ENCODE results near the gene EPHX1.

The EPHX1 gene

DNA sequence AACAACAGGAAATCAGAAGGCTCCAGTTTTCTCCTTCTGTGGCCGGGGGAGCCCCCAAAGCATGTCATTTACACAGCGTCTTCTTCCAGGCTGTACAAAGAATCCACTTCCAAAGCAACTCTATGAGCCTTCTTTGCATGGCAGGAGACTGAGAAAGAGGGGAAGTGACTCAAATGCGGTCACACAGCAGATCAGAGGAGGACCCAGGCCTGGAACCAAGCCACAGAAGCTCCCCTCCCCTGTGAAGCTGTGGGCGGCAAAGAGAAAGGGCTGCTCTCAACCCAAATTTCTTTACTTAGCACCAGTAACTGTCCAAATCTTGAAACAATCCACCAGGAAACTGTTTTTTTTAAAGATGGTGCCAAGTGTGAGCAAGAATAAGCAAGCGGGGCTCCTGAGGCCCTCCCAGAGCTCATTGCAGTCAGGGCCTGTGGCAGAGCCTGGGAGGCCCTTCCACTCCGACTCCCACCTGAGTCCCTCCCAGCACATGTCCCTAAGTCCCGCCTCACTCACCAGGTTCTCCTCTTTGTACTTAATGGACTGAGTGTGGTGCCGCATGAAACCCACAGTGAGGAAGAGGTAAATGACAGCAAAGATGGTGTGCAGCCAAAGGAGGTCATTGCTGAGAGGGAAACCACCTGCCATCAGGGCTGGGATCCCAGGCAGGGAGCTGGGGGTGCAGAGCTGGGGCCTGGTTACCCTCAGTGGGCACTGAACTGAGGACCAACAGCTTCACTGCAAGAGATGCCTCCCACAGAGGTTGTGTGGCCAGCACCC is 56.3 kb downstream of the EPHX1 start:
- DNase-seq, result no peak

DNA sequence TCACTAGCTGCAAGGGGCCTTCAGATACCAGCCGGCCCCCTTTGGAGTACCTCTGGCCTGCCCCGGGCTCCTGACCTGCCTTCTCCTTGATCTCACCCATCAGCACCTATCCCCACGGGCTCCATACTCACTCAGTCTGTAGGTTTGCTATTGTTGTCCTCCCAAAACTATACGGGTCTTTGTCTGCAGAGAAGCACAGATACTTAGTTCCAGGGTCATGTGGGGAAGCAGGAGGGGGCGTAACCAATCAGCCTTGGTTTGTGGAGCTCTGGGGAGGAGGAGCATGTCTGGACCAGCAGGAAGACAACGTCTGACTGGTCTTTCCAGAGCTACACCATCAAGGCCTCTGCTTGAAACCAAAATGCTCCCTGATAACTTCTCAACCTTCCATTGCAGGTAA is 57.1 kb downstream of the EPHX1 start:
- DNase-seq, result no peak

DNA sequence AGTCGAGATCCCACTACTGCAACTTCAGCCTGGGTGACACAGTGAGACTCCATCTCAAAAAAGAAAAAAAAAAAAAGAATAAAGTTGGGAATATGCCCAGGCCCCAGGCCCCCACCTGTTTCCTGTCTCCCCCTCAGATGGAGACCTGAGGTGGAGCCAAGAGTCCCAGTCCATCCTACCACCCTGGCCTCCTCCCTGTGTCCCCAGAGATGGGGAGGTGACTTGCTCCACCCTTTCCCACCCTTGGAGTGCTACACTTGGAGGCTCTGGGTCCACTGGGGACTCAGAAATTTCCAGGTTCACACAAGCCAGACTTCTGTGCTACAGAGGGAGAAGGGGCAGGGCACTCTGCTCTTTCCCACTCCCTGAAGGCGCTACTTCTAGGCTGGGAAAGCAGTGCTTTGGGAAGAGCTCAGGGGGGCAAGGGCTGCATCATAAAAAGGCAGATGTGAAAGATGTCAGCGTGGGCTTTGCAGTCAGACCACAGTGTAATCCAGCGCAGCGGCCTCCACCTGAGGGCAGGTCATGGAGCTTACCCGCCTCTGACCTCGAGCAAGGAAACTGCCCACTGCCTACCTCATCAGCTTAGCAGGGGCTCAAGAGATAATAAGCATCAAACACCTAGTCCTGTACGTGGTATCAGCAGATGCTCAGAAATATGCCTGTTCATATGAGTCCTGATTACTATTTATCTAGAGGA is 58.9 kb downstream of the EPHX1 start:
- DNase-seq, result no peak

DNA sequence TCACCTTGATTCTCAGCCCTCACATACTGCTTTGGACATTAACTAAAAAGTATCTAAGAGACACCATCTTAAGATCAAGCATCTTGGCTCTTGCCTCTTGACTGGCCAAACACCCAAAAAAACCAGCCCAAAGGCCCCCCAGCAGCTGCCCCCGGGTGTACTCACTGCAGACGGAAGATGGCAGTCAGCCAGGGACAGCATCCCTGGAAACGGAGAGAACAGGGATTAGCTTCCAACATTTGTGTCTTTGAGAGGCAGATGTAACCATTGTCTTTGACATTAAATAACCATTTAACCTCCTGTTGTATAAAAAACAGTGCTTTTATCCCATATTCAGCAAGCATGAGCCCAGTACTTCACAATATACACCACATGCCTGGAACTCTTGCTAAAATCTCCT is 61.0 kb downstream of the EPHX1 start:
- DNase-seq, result no peak

DNA sequence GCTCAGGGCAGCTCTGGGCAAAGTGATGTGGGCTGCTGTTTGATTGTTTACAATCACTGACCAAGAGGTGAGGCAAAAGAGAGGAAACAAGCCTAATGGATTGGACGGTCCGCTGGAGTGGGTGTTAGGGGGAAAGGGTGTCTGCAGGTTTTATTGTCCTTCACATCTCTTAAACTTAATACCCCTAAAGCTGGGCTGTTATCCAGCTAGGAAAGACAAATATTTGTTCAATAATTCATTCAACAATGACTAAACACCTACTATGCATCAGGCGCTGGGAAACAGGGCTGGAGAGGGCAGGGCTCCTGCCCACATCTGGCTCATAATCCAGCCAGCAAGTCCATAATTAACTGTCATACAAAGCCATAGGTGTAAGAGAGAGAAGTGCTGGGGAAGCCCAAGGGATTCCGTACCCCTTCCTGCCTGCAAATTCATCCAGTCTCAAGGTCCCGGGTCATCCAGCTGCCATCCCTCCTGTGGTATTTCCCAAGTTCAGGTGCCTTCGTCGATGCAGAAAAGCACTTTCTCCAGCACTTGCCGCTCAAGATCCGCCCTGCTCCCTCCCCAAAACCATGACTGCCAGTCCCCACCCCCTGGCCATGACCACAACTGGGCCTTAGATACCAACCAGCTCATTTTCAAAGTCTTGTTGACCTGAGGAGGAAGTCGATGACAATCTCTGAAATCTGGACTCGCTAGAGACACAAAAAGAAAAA is 61.6 kb downstream of the EPHX1 start:
- no peak for DNase-seq

DNA sequence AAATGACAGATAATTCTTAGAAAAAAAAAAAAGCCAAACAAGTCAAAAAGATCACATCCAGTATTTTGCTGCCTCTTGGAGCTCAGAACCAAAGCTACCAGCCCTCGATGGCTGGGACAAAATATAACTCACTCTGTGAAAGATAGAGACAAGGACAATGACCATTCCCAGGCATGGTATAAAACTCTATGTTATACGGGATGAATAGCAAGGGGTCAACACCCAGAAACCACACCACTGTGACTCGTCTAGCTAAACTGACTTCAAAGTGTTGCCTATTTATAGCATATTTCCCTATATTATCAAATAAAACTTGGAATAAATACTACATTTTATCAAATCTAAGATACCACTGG is 62.1 kb downstream of the EPHX1 start:
- DNase-seq, result no peak

DNA sequence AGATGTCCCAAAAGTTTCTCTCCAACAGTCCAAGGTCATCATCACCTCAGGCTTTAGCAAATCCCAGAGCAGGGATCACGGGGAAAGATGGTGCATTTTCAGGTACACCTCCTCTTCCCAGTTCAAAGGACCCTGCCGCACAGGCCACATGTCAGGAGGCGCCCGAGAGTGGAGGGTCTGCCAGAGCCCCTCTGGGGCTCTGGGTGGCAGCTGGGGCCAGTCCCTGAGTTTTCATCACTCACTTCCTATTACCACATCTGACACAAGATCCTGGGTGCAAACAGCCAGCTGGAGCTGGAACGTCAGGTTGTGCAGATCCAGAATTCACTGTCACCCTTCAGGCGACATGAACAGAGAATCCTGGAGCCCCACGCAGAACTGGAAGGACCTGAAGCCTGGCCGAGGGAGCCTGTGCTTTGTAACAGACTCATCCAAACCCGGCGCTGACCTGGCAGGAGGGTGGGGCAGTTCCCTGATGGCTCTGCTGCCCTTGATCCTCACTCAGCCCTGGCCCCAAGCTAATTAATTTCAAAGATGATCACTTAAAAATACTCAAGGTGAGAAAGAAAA is 63.4 kb downstream of the EPHX1 start:
- DNase-seq, result no peak

DNA sequence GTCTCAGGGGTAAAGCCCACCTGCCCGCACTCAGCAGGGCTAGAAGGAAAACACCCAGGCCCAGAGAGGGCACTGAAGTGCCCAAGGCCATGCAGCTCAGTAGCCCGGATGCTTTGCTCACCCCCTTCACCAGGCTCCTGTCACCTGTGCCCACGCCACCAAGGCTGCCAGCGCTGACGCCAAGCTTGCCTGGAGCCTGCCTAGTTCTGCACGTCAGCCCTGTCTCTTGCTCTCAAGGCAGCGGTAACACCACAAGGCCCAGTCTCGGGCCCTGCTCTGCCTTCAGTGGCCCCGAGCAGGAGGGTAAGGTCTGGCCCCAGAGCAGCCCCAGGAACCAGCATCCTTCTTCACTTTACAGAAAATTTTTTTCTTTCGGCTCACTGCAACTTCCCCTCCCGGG is 64.5 kb downstream of the EPHX1 start:
- no peak for DNase-seq

DNA sequence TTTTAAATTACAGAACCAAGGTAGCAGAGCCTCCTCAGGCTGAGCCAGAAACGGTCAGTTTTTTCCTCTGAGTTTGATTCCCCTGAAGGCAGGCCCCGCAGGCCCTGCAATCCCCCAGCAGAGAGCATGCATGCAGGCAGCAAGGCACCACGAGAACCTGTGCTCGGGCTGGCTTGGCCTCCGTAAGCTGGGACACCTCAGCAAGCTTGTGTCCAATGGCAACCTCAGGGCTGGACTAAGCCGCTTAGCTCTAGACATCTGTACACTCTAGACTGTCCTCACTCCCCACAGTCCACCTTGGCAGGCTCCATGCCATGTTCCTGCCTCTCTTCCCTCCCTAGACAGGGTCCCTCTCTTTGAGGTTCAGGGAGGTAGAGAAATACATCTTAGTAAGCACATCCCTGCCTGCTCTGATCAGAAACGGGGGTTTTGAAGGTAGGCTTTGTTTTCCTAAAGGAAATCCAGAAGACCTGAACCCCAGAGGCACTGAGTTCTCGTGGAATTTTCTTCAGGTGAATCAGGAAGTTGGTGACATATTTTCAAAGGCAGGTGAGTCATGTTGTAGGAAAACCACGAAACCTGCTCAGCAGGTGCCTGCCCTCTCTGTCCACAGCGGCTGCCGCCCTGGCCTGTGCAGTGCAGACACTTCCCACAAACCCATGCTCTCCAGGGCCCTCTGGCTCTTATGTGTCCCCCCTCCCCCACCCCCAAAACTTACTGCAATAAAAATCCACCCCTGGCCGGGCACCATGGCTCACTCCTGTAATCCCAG is 65.3 kb downstream of the EPHX1 start:
- peak in 1 of 2 experiments; percentile 5 for DNase-seq

DNA sequence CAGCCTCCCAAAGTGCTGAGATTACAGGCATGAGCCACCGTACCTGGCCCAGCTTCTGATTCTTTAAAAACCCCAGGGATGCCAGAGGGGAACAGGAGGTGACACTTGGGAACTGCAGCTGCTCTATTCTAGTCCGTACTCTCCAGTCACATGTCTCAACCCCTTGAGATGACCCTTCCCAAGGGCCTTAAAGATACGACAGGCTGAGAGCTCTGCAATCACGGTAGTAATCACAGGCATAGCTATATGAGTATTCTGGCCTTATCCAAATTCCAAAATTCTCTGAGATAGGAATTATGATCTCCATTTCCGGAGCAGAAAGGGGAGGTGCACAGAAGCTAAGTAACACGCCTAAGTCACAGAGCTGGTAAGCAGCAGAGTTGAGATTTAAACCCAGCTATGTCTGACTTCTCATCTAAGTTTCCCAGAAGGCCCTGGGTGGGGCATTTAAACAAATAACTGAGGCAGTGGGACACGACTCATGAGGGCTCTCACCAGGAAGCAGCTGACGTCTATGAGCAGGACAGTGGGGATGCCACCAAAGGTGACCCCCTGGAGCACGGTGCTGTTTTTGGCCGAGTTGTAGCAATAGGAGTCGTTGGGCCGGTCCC is 67.1 kb downstream of the EPHX1 start:
- no peak for DNase-seq

DNA sequence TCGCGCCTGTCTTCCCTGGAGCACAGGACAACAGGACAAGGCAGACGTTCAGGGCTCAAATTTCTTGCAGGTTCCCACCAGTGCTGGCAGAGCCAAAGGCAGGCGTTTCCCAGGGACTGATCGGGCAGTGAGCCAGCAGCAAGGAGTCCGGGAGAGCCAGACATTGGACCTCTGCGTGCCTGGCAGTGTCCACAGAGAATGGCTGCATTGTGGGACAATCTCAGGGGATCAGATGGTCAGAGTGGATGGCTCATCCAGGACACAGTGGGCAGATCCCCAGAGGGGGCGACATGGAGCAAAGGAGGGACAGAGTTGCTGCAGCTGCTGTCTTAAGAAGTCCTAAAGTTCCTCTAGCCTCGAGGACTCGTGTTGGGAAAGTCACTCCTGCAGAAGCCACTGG is 67.7 kb downstream of the EPHX1 start:
- DNase-seq, result peak in 1 of 2 experiments; percentile 34

DNA sequence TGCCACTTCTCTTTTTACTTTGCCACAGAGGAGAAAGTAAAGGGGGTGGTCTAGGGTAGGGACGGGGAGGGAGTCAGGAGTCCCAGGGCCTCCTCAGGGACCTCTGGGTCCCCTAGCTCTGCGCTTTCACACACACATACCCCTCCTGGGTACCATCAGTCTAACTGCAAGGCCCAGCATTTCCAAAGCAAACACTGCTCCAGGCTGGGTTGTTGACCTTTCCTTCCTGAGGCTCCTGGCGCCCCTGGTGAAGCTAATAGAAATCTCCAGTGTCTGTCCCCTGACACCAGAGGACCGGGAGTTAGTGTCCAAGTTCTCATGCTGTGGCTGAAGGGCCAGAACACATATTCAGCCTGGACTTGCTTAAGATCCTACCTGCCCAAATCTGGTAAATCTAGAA is 68.4 kb downstream of the EPHX1 start:
- DNase-seq, result peak in 1 of 2 experiments; percentile 2

DNA sequence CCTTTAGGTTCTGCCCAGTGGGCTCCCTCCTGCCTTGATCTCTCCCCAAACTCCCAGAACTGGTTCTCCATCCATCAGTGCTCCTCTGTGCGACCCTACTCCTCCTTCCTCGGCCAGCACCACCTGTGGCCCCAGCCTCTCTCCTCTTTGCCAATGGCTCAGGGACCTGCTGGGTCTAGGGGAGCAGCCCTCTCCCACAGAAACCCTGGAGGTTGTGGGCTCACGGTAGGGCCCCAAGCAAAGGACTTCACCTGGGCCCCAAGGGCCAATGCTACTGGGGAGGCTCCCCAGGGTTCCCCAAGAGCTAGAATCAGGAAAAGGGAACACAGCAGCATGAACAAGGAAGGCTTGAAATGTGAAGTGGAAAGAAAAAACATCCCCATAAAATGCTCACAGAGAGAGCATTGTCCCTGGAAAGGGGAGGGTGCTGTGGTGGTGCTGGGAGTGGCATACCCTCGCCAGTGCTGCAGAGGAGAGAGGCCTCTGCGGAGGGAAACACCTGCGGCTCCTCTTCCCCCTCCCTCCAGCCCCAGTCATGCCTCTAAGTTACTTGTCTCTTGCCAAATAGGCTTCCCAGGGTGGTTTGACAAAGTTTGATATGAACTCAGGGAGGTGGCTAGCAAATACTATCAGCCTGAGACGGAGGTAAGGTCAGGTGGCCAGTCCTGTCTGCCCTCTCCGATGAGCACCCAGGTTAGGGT is 69.7 kb downstream of the EPHX1 start:
- DNase-seq, result peak; percentile 68 to 82

DNA sequence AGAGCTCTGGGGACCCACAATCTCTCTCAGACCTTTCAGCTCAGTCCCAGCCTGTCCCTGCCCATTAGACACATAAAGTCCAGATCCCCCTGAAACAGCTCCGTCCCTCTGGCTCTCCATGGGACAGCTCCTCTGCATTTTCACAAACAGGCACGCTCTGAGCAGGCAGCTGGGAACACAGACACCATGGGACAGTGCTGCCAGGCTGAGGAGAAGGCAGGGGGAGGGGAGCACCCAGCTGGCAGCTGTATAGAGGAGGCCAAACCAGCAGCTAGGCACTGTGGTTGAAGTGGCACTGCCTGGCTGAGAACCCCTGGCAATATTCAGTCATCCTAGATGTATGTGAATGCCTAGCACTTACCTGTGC is 70.3 kb downstream of the EPHX1 start:
- DNase-seq, result peak; percentile 57 to 61

DNA sequence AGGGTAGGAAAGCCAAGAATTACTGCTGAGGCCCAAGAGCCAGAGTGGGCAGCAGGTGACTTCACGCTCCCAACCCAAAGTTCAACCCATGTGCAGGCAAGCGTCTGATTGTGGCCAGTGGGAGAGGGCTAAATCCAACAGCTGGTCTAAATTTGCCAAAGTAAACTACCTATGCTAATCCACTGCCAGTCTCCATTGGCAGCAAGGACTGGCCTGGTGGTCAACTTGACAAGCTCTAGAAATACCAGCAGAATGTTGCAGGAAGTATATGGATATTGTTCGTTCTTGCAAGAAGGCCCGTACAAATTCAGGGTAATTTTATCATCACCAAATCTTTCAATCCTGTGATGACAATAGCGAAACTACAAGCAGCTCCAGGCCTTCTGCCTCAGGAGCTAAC is 70.7 kb downstream of the EPHX1 start:
- peak; percentile 75 to 82 for DNase-seq

DNA sequence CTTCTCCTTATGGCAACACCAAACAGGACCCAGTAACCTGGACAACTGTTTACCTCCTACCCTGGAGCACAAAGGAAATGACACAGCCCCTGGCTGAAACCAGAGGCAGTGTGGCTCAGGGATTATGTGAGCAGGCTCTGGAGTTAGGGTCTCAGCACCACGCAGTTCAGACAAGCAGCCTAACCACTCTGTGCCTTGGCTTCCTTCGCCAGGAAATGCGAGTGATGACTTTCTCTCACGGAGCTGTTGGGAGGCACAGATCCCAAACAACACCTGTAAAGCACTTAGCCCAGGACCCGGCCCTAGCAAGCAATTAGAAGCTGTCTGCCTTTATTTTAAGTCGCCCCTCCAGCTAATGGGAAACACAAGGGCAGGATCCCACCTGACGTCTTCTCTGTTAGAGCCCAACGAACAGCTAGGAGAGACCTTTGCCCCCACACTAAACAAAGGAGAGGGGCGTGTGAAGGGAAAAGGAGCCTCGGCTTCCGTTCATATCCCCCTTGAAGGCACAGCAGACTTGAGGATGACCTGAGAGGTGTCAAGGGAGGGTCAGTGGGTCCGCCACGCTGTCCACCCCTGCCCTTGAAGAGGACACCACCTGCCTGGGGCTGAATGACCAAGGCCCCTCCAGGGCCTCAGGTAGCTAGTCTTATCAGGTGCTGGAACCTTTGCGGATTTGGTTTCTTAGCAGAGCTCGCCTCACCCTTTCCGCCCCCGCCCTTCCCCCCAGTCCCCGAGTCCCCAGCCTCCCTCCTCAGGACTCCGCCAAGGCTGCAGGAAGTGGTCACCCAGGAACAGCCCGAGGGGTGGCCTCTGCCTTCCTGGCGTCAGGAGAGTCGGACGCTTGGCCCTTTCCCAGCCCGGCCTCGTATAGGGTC is 71.4 kb downstream of the EPHX1 start:
- peak in 1 of 2 experiments; percentile 40 for DNase-seq

DNA sequence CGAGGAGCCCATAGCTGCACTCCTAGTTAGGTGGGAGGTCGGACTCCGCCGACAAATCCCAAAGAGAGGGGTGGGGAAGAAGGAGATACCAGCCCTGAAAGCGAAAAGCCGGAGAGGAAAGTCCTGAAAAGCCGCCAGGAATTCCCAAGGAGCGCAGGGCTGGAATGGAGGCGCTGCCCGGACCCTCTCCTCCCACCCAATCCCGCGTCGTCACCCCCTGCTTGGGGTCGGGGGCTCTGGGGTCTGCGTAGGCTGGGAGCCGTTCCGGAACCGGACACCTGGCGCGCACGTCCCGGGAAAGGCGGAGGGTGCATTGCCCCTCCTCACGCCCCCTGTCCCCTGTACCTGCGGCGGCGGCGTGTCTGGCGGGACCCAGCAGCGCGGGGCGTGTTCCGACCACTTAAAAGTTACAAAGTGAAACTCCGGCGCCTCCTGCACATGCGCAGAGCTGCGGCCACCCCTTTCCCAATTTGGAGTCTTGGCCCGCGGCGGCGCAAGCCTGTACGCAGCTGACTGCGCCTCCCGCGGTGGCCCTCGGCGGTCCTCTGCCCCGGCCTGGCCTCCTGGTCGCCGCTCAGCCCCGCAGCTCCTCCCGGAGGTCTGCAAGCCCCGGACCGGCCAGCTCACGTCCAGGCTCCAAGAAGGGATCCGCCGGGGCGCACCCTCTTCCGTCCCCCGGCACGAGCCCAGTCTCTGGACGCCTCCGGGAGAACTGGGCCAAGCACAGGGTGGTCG is 72.2 kb downstream of the EPHX1 start, which contains the start of gene TMEM63A:
TMEM63A (minus strand) TSS at position 422 of the 735 bp plus-strand sequence. CDS start 4,800 bp downstream, outside the sequence.
- DNase-seq, result peak; percentile 22 to 72

DNA sequence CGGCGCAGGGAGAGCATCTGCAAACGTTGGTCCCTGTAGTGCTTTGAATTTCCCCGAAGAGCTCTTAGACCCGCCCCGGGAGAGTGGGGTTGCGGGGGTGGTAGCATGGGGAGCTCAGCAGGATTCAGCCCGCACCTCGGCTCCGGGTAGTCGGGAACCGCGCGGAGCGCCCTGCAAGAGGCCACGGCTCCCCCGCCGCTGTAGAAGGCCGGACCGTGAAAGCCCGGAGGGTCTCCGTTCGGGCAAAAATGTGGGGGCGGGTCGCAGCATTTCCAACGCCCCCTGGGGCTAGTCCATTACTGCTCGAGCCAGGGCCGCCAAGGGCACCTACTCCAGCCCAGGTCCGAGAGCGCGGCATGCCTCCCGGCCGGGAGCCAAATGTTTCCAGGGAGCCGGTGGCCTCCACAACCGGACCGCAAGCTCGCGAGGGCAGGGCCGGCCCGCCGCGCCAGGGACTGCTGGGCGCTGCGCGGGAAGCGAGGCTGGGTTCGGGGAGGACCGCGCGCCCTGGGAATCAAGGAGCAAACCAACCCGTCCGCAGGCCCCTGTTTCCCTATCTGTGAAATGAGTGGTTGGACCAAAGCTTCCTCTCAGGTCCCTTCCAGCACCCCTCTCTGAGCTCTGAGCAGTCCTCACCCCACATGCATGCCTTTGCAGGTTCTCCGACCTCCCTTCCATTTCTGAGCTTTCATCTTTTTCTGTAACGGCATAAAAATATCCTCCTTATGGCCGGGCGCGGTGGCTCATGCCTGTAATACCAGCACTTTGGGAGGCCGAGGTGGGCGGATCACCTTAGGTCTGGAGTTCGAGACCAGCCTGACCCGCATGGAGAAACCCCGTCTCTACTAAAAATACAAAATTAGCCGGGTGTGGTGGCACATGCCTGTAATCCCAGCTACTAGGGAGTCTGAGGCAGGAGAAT is 73.0 kb downstream of the EPHX1 start:
- DNase-seq, result peak in 1 of 2 experiments; percentile 57
